ENCODE data around the gene RDM1. TPM values are rescaled to one million over a fixed set of nuclear protein-coding genes. Genes with fewer than 3 reads are reported as not detected.

The RDM1 gene
- total and polyA plus RNA-seq, 8 donors = 0.31 TPM; not detected in 7

DNA sequence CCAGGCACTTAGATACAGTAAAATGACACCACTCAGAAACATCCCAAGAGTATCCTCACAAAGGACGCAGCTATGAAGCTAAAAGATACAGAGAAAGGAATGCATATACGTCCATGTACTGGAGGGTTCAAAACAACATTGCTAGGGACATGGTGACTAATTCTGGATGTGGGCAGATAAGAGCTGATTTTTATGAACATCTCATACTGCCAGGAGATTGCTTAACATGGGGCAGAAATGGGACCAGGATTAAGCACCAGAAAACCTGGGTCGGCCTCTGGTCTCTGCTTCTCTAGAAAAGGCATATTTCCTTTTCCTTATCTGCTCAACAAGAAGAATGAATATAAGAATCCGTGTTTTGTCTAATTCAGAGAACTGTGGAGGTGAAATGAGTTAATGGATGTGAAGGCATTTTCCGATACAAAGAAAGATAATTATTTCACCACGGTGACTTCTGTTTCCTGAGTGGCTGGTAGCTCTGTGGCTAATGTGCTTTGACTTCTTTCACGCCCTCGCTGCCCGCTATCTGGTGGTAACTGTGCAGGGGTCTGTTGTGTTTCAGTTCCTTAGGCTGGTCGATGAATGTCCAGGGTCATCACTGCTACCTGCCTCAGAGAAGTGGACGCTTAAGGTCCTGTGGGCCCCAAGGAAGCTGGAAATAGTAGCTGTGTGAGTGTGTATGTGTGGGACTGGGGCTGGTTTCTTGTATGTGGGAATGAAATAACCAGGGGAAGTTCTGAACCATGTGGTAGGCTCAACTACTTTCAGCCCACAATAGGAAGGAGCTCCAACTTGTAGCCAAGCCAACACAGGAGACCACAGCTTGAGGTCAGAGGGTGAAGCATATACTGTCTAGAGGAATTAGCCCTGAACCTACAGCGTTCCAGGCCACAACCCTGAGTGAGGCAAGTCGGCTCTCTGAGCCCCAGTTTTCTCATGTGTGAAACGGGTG is 34.7 kb downstream of the RDM1 start:
- no peak overlapping the region for H3K27ac ChIP-seq
- 74 to 81% methylated on average over 14 of the region's 14 CpGs for WGBS, 2 donors
- H3K27me3 ChIP-seq = no peaks in the 10 kb centered on the region
- no peak for DNase-seq
- intact Hi-C loops (cut with DNase I) = no loop called here
- ATAC-seq = peak in 1 of 4 donors; percentile 45
- H3K4me1 ChIP-seq = no peaks in the 10 kb centered on the region
- no peak for FAIRE-seq
- H3K4me3 ChIP-seq = no peak overlapping the region
- no peaks in the 10 kb centered on the region for H3K9me3 ChIP-seq
- TF ChIP-seq, protein P1, sequence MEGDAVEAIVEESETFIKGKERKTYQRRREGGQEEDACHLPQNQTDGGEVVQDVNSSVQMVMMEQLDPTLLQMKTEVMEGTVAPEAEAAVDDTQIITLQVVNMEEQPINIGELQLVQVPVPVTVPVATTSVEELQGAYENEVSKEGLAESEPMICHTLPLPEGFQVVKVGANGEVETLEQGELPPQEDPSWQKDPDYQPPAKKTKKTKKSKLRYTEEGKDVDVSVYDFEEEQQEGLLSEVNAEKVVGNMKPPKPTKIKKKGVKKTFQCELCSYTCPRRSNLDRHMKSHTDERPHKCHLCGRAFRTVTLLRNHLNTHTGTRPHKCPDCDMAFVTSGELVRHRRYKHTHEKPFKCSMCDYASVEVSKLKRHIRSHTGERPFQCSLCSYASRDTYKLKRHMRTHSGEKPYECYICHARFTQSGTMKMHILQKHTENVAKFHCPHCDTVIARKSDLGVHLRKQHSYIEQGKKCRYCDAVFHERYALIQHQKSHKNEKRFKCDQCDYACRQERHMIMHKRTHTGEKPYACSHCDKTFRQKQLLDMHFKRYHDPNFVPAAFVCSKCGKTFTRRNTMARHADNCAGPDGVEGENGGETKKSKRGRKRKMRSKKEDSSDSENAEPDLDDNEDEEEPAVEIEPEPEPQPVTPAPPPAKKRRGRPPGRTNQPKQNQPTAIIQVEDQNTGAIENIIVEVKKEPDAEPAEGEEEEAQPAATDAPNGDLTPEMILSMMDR (IDR thresholded peaks at IDR 0.05) = no peak
- H3K36me3 ChIP-seq = no peaks in the 10 kb centered on the region

DNA sequence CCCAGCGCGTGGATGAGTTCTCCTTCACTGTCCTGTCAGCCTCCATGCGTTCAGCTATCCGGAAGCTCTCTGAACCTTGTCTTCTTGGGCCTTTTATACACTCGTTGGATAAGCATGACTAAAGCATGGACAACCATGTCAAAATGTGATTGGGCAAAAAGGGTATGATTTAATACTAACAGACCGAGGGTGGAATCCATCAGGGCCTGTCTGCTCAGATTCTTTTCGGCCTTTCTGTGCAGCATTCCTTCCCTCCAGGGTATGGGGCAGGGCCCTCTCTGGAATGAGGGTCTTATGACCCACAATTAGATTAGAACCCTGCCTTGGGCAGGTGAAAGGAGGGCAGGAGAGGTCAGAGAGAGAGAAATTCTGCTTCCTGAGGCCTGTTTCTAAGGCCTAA is 36.4 kb downstream of the RDM1 start:
- FAIRE-seq (no peak), DNase-seq (no peak), ATAC-seq (no peak)
- WGBS, 2 donors = 87 to 91% methylated on average over 7 of the region's 7 CpGs
- no peaks in the 10 kb centered on the region for H3K9me3 ChIP-seq
- TF ChIP-seq, protein P1 (IDR thresholded peaks at IDR 0.05) = no peak
- no peaks in the 10 kb centered on the region for H3K36me3 ChIP-seq
- no peak overlapping the region for H3K27ac ChIP-seq
- H3K27me3 ChIP-seq = no peaks in the 10 kb centered on the region
- no peaks in the 10 kb centered on the region for H3K4me1 ChIP-seq
- intact Hi-C loops (cut with DNase I) = no loop called here
- H3K4me3 ChIP-seq = no peak overlapping the region

DNA sequence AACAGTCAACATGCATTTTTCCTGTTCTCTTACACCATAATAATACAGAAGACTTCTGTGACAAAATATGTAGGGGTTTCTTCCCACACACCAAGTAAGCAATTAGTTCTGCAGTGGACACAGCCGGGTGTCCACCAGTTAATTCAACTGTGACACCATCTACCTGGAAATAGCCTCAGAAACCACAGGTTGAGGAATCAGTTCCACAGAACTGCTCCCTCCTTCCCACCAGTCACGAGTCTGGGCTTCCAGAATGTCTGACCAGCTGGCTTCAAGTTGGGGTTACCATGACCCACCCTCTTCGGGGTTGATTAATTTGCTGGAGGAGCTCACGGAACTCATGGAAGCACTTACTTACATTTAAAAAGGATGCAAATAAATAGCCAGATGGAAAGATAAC is 36.8 kb downstream of the RDM1 start:
- no peak for DNase-seq
- intact Hi-C loops (cut with DNase I) = no loop called here
- Histone ChIP-seq H3K9me3 (no peaks in the 10 kb centered on the region), H3K36me3 (no peaks in the 10 kb centered on the region), H3K27ac (no peak overlapping the region), H3K27me3 (no peaks in the 10 kb centered on the region), H3K4me3 (no peak overlapping the region), H3K4me1 (no peaks in the 10 kb centered on the region)
- no peak for ATAC-seq
- no peak for FAIRE-seq
- 87 to 90% methylated on average over 4 of the region's 4 CpGs for WGBS, 2 donors
- TF ChIP-seq, protein P1 (IDR thresholded peaks at IDR 0.05) = no peak

DNA sequence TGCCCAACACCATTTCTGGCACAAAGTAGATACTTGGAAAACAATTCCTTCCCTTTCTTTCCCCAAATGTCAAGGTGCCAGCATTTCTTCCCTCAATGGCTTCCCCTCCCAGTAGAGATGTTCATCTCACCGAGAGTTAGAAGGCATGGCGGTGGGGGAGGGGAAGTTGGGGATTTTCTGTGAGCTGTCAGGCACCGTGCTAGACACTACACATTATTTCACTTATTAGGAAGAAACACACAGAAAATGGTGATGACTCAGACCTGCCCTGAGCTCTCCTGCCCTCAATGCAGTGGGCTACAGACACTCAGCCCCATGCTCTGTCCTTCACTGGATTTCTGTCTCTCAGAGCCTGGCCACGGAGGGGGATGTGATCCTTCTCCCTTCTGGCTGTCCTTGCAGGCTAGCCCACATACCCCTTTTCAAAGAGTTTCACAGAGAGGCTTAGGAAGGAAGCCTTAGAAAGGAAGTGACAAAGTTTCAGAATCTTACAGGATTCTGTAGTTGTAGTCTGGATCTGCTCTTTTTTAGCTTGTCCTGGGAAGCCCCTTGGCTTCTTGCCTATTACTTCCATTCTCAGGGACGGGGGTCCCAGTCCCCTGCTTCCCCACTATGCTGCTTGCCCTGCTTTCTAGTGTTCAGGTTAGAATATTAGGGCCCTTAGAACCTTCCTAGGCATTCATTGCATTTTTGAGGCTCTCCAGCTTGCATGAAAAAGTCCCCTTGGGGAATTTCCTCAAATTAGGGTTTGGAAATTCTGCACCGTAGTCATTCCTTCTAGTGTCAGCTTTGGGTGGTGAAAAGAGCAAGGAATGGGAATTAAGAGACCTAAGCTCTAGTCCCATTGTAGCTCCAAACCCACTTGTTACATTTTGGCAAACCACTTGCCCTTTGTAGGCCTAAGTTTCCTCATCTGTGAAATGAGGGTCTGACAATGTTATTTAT is 38.2 kb downstream of the RDM1 start:
- Histone ChIP-seq H3K4me1 (no peaks in the 10 kb centered on the region), H3K27ac (no peak overlapping the region), H3K27me3 (no peaks in the 10 kb centered on the region), H3K4me3 (no peak overlapping the region), H3K9me3 (no peaks in the 10 kb centered on the region), H3K36me3 (no peaks in the 10 kb centered on the region)
- intact Hi-C loops (cut with DNase I) = no loop called here
- DNase-seq (no peak), FAIRE-seq (no peak), ATAC-seq (peak in 1 of 4 donors; percentile 25)
- 61 to 72% methylated on average over 6 of the region's 6 CpGs for WGBS, 2 donors
- TF ChIP-seq, protein P1 (IDR thresholded peaks at IDR 0.05) = no peak

Data from pancreas (tissue), 10 donors.